Peyer's patch (tissue), 4 donors: ENCODE data around the gene SORBS1.

Experiments used
- CTCF ChIP-seq, 6 experiments: fragments of 450-650 bp in 4 of 6; fragments of 200-600 bp in 2 of 6; sonication (generic) in 1 of 6; IDR thresholded peaks; one replicate each; pipeline ENCODE4 v1.5.1; 2017 to 2019; ENCODE audit warnings: antibody characterized with exemption in 6 of 6, mild to moderate bottlenecking in 3 of 6, moderate library complexity in 1 of 6
- POLR2A ChIP-seq, 2 donors: fragments of 450-650 bp; IDR thresholded peaks; one replicate each; pipeline ENCODE4 v1.5.1; 2017; ENCODE audit warnings: antibody characterized with exemption in 2 of 2, mild to moderate bottlenecking in 2 of 2, moderate library complexity in 2 of 2

GRCh38 chr10:95392217-95392584 is 169.0 kb downstream of the SORBS1 start:
- no peak for TF ChIP-seq POLR2A (IDR thresholded peaks at IDR 0.05)
- TF ChIP-seq CTCF (IDR thresholded peaks at IDR 0.05): no peak
